Omental fat pad (tissue), 4 donors: Measurements from ENCODE around the gene ETV3L. TPM values are rescaled to one million over a fixed set of nuclear protein-coding genes. Genes with fewer than 3 reads are reported as not detected.
A peak's percentile ranks its signal among the peaks of the same experiment; 100 is the strongest.

Experiments
- ATAC-seq: fragments of 150-250 bp; one replicate; pipeline ENCODE4 v1.9.1; 2016; ENCODE audit warnings: mild to moderate bottlenecking, moderate library complexity; ENCODE audit not compliant: low FRiP score
- DNase-seq: peaks from one replicate; pipeline ENCODE4 v3.0.0-alpha.2; 2019; ENCODE audit warnings: low spot score
- total RNA-seq, 4 donors: library from RNA; depleted of rRNA; stranded (reverse); fragments of >200 nt; gene quantifications; one replicate each; pipeline ENCODE4 v1.1.0, GENCODE V29; 2016
- TF ChIP-seq, protein P1 (sequence below), 3 donors: fragments of 450-650 bp; IDR thresholded peaks; one replicate each; pipeline ENCODE4 v1.5.1; 2016 to 2017; ENCODE audit warnings: antibody characterized with exemption in 3 of 3, mild to moderate bottlenecking in 3 of 3, moderate library complexity in 2 of 3

ETV3L gene
- total RNA-seq, 4 donors from 2014 or later, result not detected

- ATAC-seq, result peak; percentile 24
These were observed 38.0 kb upstream of the ETV3L start for GRCh38 chr1:157137408-157138219.

GRCh38 chr1:157137046-157137407 lies 37.4 kb upstream of the ETV3L start:
- no peak for ATAC-seq
- no peak for DNase-seq
- TF ChIP-seq, protein P1, sequence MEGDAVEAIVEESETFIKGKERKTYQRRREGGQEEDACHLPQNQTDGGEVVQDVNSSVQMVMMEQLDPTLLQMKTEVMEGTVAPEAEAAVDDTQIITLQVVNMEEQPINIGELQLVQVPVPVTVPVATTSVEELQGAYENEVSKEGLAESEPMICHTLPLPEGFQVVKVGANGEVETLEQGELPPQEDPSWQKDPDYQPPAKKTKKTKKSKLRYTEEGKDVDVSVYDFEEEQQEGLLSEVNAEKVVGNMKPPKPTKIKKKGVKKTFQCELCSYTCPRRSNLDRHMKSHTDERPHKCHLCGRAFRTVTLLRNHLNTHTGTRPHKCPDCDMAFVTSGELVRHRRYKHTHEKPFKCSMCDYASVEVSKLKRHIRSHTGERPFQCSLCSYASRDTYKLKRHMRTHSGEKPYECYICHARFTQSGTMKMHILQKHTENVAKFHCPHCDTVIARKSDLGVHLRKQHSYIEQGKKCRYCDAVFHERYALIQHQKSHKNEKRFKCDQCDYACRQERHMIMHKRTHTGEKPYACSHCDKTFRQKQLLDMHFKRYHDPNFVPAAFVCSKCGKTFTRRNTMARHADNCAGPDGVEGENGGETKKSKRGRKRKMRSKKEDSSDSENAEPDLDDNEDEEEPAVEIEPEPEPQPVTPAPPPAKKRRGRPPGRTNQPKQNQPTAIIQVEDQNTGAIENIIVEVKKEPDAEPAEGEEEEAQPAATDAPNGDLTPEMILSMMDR (IDR thresholded peaks at IDR 0.05), result no peak

More at GRCh38 chr1:157137408-157138219, 38.0 kb upstream of the ETV3L start:
- TF ChIP-seq, protein P1 (IDR thresholded peaks at IDR 0.05), result no peak
- no peak for DNase-seq

DNA sequence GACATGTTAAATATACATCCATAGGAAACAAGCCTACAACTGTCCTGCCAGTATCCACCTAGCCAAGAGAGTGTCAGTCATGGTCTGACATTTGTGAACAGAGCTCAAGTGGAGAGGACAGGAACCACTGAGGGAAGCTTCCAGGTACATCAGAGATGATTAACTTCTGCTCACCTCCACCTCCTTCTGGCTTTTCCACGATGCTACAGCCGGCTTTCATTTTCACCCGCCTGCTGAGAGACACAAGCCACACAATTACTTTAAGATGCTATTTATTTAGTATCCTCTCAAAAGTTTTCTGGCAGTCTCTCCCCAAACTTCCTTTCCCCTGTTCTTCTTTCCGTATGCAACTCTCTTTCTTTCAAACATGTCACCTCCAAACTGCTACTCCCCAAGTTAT lies 36.5 kb upstream of the ETV3L start:
- no peak for ATAC-seq
- no peak for DNase-seq
- TF ChIP-seq, protein P1 (IDR thresholded peaks at IDR 0.05), result no peak

DNA sequence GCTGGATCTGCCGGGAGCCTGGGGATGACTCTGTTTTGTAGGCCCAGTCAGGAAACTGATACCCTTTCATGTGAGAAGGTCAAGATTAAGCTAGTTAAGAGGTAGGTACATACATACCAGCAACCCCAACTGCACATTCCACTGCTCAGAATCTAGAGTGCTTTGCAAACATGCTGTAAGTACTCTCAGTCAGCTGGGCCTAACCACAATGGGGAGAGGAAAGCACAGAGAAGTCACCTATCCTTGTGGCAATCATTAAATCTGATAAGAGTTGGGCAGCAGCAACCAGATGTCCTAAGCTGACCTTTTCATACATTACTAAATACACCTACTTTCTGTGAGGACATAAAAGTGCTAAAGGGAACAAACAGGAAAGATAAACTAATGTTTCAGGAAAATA lies 36.0 kb upstream of the ETV3L start:
- DNase-seq, result no peak
- TF ChIP-seq, protein P1 (IDR thresholded peaks at IDR 0.05), result no peak
- ATAC-seq, result no peak

- TF ChIP-seq, protein P1 (IDR thresholded peaks at IDR 0.05), result no peak
- ATAC-seq (no peak), DNase-seq (no peak)
These were observed 35.5 kb upstream of the ETV3L start for GRCh38 chr1:157135070-157135469.

DNA sequence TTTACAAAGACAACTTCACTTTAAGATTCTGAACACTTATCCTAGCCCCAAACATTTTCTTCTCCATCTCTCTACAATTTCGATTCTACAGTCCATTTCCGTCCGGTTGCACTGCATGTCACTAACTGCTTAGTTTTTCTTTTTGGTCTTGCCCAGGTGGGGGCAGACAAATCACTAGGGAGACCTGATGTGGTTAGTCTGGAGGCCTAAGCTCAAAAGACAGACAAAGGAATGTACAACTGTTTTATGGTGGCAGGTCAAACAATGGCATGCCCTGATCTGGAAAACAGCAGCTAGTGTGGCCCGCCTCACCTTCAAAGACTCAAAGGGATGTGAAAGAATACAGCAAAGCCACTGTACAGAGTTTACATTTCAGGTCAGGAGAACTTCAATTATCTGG lies 34.8 kb upstream of the ETV3L start:
- no peak for ATAC-seq

More for the DNA sequence above, 34.8 kb upstream of the ETV3L start:
- TF ChIP-seq, protein P1 (IDR thresholded peaks at IDR 0.05), result no peak
- DNase-seq, result no peak
